HG02943 (cell line): ENCODE results near the gene NDUFC1.
"Not testable (repeated sequence)": the region's sequence is repeated elsewhere in the genome, so short reads cannot be mapped to it uniquely, and the experiment has no call there.

Experiments
- ATAC-seq: cut with Tn5 transposase; IDR thresholded peaks from one replicate; pipeline ENCODE4 v1.9.1; 2021; ENCODE audit warnings: mild to moderate bottlenecking, low read depth, moderate library complexity; ENCODE audit not compliant: unreplicated experiment

Gene NDUFC1

GRCh38 chr4:139255581-139255980 lies 46.7 kb downstream of the NDUFC1 start:
- ATAC-seq: not testable (repeated sequence)

- no peak for ATAC-seq
Observed at GRCh38 chr4:139253713-139254112, 48.6 kb downstream of the NDUFC1 start.

- no peak for ATAC-seq
Observed at GRCh38 chr4:139253046-139253445, 49.2 kb downstream of the NDUFC1 start.

DNA sequence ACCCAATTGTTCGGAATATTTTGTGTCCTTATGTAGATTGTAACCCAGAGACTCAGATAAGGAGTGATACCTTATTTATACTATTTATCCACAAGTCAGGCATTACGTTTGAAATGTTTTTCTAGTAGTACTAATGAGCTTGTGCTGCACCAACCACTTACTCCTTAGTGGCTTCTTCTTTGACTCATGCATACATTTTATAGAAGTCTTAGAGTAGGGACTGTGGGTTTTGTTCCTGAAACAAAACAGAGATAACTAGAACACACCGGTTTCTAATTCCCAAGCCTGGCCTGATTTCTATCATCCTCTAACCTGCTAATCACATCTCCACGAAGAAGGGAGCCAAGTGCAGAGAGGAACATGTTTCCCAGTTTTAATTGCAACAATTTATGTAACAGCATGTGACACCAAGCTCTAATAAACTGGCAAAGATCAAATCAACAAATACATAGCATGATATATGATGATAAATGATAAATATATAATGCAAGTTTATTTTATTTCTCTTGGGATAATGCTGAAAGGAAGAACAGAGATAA lies 54.5 kb downstream of the NDUFC1 start:
- ATAC-seq: no peak

DNA sequence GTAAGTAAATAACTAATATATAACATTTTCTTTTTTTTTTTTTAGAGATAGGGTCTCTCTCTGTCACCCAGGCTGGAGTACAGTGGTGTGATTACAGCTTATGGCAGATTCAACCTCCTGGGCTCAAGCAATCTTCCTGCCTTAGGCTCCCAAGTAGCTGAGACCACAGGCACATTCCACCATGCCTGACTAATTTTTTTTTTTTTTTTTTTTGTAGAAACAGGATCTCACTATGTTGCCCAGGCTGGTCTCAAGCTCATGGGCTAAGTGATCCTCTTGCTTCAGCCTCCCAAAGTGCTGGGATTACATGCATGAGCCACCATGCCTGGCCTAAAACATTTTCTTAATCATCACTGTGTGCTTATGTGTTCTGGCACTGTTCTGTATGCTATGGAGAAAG lies 55.0 kb downstream of the NDUFC1 start:
- no peak for ATAC-seq

- no peak for ATAC-seq
Observed at GRCh38 chr4:139246166-139246565, 56.1 kb downstream of the NDUFC1 start.

DNA sequence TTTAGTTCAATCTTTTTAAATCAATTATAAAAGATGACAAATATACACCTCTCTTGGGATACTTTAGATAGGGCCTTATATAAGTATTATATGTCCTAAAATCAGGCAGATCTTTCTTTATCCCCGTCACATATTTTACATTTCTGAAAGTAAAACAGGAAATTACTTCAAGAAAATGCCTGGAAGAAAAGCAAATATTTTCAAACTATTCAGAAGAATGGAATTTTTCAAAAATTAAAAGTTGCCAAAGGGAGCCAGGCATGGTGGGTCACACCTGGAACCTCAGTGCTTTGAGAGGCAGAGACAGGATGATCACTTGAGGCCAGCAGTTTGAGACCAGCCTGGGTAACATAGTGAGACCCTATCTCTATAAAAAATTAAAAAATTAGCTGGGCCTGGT lies 56.7 kb downstream of the NDUFC1 start:
- no peak for ATAC-seq

DNA sequence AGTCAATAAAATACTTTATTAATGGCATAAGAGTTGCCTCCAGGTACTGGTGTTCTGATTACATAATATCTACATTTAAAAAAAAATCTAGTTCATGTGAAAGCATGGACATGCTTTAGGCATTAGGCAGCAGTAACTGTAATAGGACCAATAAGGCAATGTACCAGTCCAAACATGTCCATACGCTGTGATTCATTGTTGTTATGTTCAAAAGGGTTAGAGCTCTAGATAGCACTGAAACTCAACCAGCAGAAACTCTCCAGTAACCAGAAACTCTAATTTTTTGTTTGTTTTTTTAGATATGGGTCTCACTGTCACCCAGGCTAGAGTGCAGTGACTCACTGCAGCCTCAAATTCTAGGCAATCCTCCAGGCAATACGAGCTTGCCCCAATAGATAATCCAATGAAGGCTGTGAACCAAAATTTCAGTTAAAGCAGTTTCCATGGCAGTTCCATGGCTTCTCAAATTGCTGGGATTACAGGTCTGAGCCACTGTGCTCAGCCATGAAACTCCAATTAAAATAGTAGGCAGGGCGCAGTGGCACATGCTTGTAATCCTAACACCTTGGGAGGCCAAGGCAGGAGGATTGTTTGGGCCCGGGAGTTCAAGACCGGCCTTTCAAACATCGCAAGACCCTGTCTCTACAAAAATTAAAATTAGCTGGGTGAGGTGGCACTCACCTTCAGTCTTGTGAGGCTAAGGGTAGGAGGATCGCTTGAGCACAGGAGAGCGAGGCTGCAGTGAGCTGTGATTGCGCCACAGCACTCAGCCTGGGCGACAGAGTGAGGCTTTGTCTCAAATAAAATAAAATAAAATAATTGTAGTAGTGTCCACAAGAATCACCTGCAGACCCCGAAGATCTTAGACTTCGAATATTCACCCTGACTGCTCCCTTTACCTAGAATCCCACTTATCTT lies 58.6 kb downstream of the NDUFC1 start:
- ATAC-seq: no peak

- no peak for ATAC-seq
Observed at GRCh38 chr4:139242511-139243051, 59.7 kb downstream of the NDUFC1 start.

DNA sequence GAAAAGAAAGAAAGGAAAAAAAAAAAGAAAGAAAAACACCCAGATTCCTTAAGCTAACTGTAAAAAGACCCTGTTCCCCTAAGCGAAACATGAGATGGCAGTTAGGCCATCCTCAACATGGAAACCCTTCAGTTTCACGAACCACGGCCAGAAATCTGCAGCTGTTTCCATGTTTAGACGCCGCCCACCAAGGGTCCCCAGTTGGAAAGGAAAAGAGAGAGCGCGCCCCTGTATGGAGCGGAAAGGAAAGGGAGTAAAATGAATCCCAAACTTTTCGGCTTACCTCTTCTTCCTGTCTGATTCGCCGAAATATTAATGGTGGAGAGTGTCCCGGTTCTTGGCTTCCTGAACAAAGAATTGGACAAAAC lies 60.5 kb downstream of the NDUFC1 start:
- no peak for ATAC-seq

- ATAC-seq: no peak
Observed at GRCh38 chr4:139241086-139241783, 61.0 kb downstream of the NDUFC1 start.
